Lower lobe of right lung (tissue), 2 donors: ENCODE data around the gene TRIM8. TPM values are rescaled to one million over a fixed set of nuclear protein-coding genes. Genes with fewer than 3 reads are reported as not detected.

ENCODE experiments used
- ATAC-seq, 2 donors: fragments of 200-7000 bp; cut with Tn5 transposase; one replicate each; pipeline ENCODE4 v1.9.1; 2020 to 2022; ENCODE audit warnings: mild to moderate bottlenecking in 2 of 2, moderate library complexity in 2 of 2
- DNase-seq: peaks from one replicate; pipeline ENCODE4 v3.0.0-alpha.2; 2020
- H3K27ac ChIP-seq: fragments of 200-600 bp; one replicate; pipeline ENCODE4 v1.8.0; 2022
- H3K27me3 ChIP-seq: fragments of 200-600 bp; one replicate; pipeline ENCODE4 v1.8.0; 2022; ENCODE audit warnings: low read depth
- H3K36me3 ChIP-seq: fragments of 200-600 bp; one replicate; pipeline ENCODE4 v1.8.0; 2022; ENCODE audit warnings: mild to moderate bottlenecking
- H3K4me1 ChIP-seq: fragments of 200-600 bp; one replicate; pipeline ENCODE4 v1.8.0; 2022
- H3K4me3 ChIP-seq: fragments of 200-600 bp; one replicate; pipeline ENCODE4 v1.8.0; 2022; ENCODE audit warnings: mild to moderate bottlenecking
- H3K9me3 ChIP-seq: fragments of 200-600 bp; one replicate; pipeline ENCODE4 v1.8.0; 2022
- CTCF ChIP-seq: fragments of 200-600 bp; IDR thresholded peaks from one replicate; pipeline ENCODE4 v1.8.0; 2022; ENCODE audit warnings: antibody characterized with exemption, mild to moderate bottlenecking
- intact Hi-C: fragments of 100-400 bp; cut with DNase I; formaldehyde crosslinking; loops from one replicate; pipeline ENCODE4 v1.11.0; 2022
- total RNA-seq: library from RNA; stranded (reverse); fragmentation: NEBNext Ultra II Directional; extraction: Animal tissue kit (Norgen Biotek cat#: 25700); gene quantifications from one replicate; pipeline ENCODE4 v1.2.1, GENCODE V29; 2021
- donor health status: DM: no; HTN: yes; CAD: no; lungs with severe emphysema.

Gene TRIM8
- total RNA-seq, 1 donor from 2014 or later: 142 TPM

GRCh38 chr10:102641880-102642735, 2.2 kb upstream of the TRIM8 start:
- Histone ChIP-seq H3K36me3 (no peaks in the 10 kb centered on the region), H3K4me3 (peak overlapping the region; percentile 91), H3K27me3 (no peaks in the 10 kb centered on the region), H3K9me3 (no peaks in the 10 kb centered on the region), H3K27ac (peak overlapping the region; percentile 99), H3K4me1 (peaks cover 9% of the 10 kb centered on the region)
- TF ChIP-seq CTCF: no peak
- peak; percentile 84 to 85 for ATAC-seq
- intact Hi-C loops: no loop called here
- peak; percentile 99 for DNase-seq

- TF ChIP-seq CTCF: no peak
- peak in 1 of 2 donors; percentile 2 for ATAC-seq
These were observed 1.4 kb upstream of the TRIM8 start for GRCh38 chr10:102642736-102643335.

GRCh38 chr10:102643336-102644065, 778 bp upstream of the TRIM8 start:
- H3K4me1 ChIP-seq: peaks cover 23% of the 10 kb centered on the region
- ATAC-seq (peak; percentile 6 to 20), DNase-seq (peak; percentile 77)
- peak overlapping the region; percentile 91 for H3K4me3 ChIP-seq
- H3K9me3 ChIP-seq: no peaks in the 10 kb centered on the region
- no peak for TF ChIP-seq CTCF
- H3K27me3 ChIP-seq: no peaks in the 10 kb centered on the region
- peaks cover 6% of the 10 kb centered on the region for H3K36me3 ChIP-seq
- intact Hi-C loops: no loop called here
- H3K27ac ChIP-seq: peak overlapping the region; percentile 99

More at GRCh38 chr10:102642736-102643335, 1.4 kb upstream of the TRIM8 start:
- Histone ChIP-seq H3K4me3 (peak overlapping the region; percentile 91), H3K27me3 (no peaks in the 10 kb centered on the region), H3K4me1 (peaks cover 16% of the 10 kb centered on the region), H3K27ac (peak overlapping the region; percentile 99), H3K36me3 (no peaks in the 10 kb centered on the region), H3K9me3 (no peaks in the 10 kb centered on the region)
- intact Hi-C loops: no loop called here
- peak; percentile 76 for DNase-seq

GRCh38 chr10:102644646-102645387, 538 bp downstream of the TRIM8 start:
- peak overlapping the region; percentile 91 for H3K4me3 ChIP-seq
- ATAC-seq (peak; percentile 51 to 59), DNase-seq (peak; percentile 92)
- peak overlapping the region; percentile 99 for H3K27ac ChIP-seq
- H3K27me3 ChIP-seq: no peaks in the 10 kb centered on the region
- peak; percentile 67 for TF ChIP-seq CTCF
- H3K9me3 ChIP-seq: no peaks in the 10 kb centered on the region
- H3K36me3 ChIP-seq: peaks cover 9% of the 10 kb centered on the region
- intact Hi-C loops: no loop called here
- peaks cover 36% of the 10 kb centered on the region for H3K4me1 ChIP-seq

GRCh38 chr10:102645388-102645740, 1.1 kb downstream of the TRIM8 start:
- Histone ChIP-seq H3K27ac (peak overlapping the region; percentile 99), H3K4me3 (peak overlapping the region; percentile 91), H3K9me3 (no peaks in the 10 kb centered on the region), H3K36me3 (peaks cover 9% of the 10 kb centered on the region), H3K27me3 (no peaks in the 10 kb centered on the region), H3K4me1 (peaks cover 41% of the 10 kb centered on the region)
- ATAC-seq: peak; percentile 37 to 46
- intact Hi-C loops: no loop called here
- TF ChIP-seq CTCF: no peak
- peak; percentile 89 for DNase-seq
